Heart right ventricle (tissue), 16 donors: ENCODE measurements around the gene DCST2. TPM values are rescaled to one million over a fixed set of nuclear protein-coding genes. Genes with fewer than 3 reads are reported as not detected.

ENCODE experiments used
- ATAC-seq, 8 donors: fragments of 200-7000 bp; cut with Tn5 transposase; one replicate each; pipeline ENCODE4 v1.9.1; 2020; ENCODE audit warnings: mild to moderate bottlenecking in 8 of 8, moderate library complexity in 8 of 8, moderate number of reproducible peaks in 1 of 8
- DNase-seq, 2 donors: peaks; one replicate each; pipeline ENCODE4 v3.0.0-alpha.2; 2020
- H3K27ac ChIP-seq, 10 donors: fragments of 200-600 bp; sonication (generic) in 2 of 10; one replicate each; pipeline versions ENCODE4 v1.5.0 to v1.8.0; 2020 to 2022; ENCODE audit warnings: mild to moderate bottlenecking in 3 of 10
- H3K27me3 ChIP-seq, 7 donors: fragments of 200-600 bp; one replicate each; pipeline ENCODE4 v1.8.0; 2021 to 2022; ENCODE audit warnings: mild to moderate bottlenecking in 2 of 7
- H3K36me3 ChIP-seq, 9 donors: fragments of 200-600 bp; sonication (generic) in 1 of 9; one replicate each; pipeline versions ENCODE4 v1.5.0 to v1.8.0; 2020 to 2022; ENCODE audit warnings: mild to moderate bottlenecking in 2 of 9
- H3K4me1 ChIP-seq, 9 donors: fragments of 200-600 bp; sonication (generic) in 1 of 9; one replicate each; pipeline versions ENCODE4 v1.5.0 to v1.8.0; 2020 to 2022; ENCODE audit warnings: mild to moderate bottlenecking in 4 of 9
- H3K4me3 ChIP-seq, 10 donors: fragments of 200-600 bp; sonication (generic) in 2 of 10; one replicate each; pipeline versions ENCODE4 v1.5.0 to v1.8.0; 2020 to 2022; ENCODE audit warnings: mild to moderate bottlenecking in 7 of 10, moderate library complexity in 2 of 10
- H3K9me3 ChIP-seq, 11 donors: fragments of 200-600 bp in 10 of 11; sonication (generic) in 2 of 11; one replicate each; pipeline versions ENCODE4 v1.5.0 to v1.8.0; 2013 to 2022; ENCODE audit warnings: mild to moderate bottlenecking in 2 of 11, control low read depth in 1 of 11, moderate library complexity in 1 of 11
- WGBS, 2 donors: extraction: QIAGEN DNeasy Blood & Tissue Kit; methylation state at CpG; one replicate each; pipeline ENCODE4 v1.1.7; 2013; ENCODE audit warnings: inconsistent platforms in 1 of 2; 5-methylcytosine and 5-hydroxymethylcytosine counted together
- intact Hi-C, 10 donors: fragments of 100-400 bp; cut with DNase I; formaldehyde crosslinking; loops; one replicate each; pipeline versions ENCODE4 v1.11.1 to v1.14.2; 2022
- polyA plus RNA-seq, 2 donors: library from polyadenylated mRNA; stranded (reverse); fragments of 200-250 nt; gene quantifications; one replicate each; pipeline ENCODE4 v1.2.3, GENCODE V29; 2013
- total RNA-seq, 10 donors: library from RNA; stranded (reverse); fragmentation: NEBNext Ultra II Directional in 3 of 10; extraction: Animal tissue kit (Norgen Biotek cat#: 25700) in 3 of 10; gene quantifications; one replicate each; pipeline versions ENCODE4 v1.2.1 to v1.2.4, GENCODE V29; 2021 to 2023
- TF ChIP-seq, protein P1 (sequence below), 9 donors: fragments of 200-600 bp; sonication (generic) in 2 of 9; IDR thresholded peaks; one replicate each; pipeline versions ENCODE4 v1.5.0 to v1.8.0; 2021 to 2022; ENCODE audit warnings: antibody characterized with exemption in 9 of 9, mild to moderate bottlenecking in 5 of 9, moderate library complexity in 1 of 9
- donor health status: Arrhythmogenic right ventricular cardiomyopathy.
- donor health status: ischemic (EF 13 %, LVEDD 7.1; RV severe dilation, severe dysfunction).
- donor health status: healthy with polysubstance abuse.
- donor health status: DM: no; HTN: yes; CAD: no.
- donor health status: DM: no; HTN: no; CAD: no.
- donor health status: ischemic (EF 25% LVEDD 6.9; RV normal size, moderate dysfunction).
- donor health status: ischemic (EF 25% LVEDD 5.7; RV mildly dilated, moderate dysfunction).
- donor health status: healthy.
- donor health status: DM: yes; HTN: yes; CAD: no.
- donor health status: Ischemic cardiomyopathy.
- donor health status: ischemic (EF 35%, LVEDD 5.7; RV mildly dilated, moderate dysfunction).
- donor health status: nonischemic (EF 11% LVEDD 7.7; RV severe dilation, severe dysfunction).
- donor health status: DM: yes; HTN: yes; CAD: no.
- donor health status: PGD.
- donor health status: ischemic (EF 29% LVEDD 5.4; RV normal size, mild dysfunction).
- donor health status: nonischemic (EF 23%, LVEDD 6.1; RV moderate dilation, normal function).

Gene DCST2
- total and polyA plus RNA-seq, 12 donors, result 0.15 to 1.8 (median 0.32) TPM; not detected in 1

- H3K27me3 ChIP-seq, result no peaks in the 10 kb centered on the region
- peak in 2 of 8 donors; percentile 41 to 55 for ATAC-seq
These were observed 5.2 kb upstream of the DCST2 start for GRCh38 chr1:155038602-155039307.

GRCh38 chr1:155037851-155038441, 4.4 kb upstream of the DCST2 start:
- no peak for DNase-seq
- WGBS, 2 donors, result 90 to 93% methylated on average over 6 of the region's 6 CpGs
- H3K27ac ChIP-seq, result no peak overlapping the region
- no peaks in the 10 kb centered on the region for H3K9me3 ChIP-seq
- no peak overlapping the region for H3K4me3 ChIP-seq
- ATAC-seq, result no peak
- TF ChIP-seq, protein P1, sequence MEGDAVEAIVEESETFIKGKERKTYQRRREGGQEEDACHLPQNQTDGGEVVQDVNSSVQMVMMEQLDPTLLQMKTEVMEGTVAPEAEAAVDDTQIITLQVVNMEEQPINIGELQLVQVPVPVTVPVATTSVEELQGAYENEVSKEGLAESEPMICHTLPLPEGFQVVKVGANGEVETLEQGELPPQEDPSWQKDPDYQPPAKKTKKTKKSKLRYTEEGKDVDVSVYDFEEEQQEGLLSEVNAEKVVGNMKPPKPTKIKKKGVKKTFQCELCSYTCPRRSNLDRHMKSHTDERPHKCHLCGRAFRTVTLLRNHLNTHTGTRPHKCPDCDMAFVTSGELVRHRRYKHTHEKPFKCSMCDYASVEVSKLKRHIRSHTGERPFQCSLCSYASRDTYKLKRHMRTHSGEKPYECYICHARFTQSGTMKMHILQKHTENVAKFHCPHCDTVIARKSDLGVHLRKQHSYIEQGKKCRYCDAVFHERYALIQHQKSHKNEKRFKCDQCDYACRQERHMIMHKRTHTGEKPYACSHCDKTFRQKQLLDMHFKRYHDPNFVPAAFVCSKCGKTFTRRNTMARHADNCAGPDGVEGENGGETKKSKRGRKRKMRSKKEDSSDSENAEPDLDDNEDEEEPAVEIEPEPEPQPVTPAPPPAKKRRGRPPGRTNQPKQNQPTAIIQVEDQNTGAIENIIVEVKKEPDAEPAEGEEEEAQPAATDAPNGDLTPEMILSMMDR (IDR thresholded peaks at IDR 0.05), result no peak
- peaks cover 0 to 23% (median 2%) of the 10 kb centered on the region in 9 donors for H3K4me1 ChIP-seq
- no peaks in the 10 kb centered on the region for H3K27me3 ChIP-seq
- no peaks in the 10 kb centered on the region for H3K36me3 ChIP-seq
- intact Hi-C loops, result no loop called here

More at GRCh38 chr1:155038602-155039307, 5.2 kb upstream of the DCST2 start:
- Histone ChIP-seq H3K4me1 (peaks cover 0 to 23% (median 2%) of the 10 kb centered on the region in 9 donors), H3K4me3 (no peak overlapping the region), H3K36me3 (no peaks in the 10 kb centered on the region), H3K9me3 (no peaks in the 10 kb centered on the region), H3K27ac (no peak overlapping the region)
- TF ChIP-seq, protein P1 (IDR thresholded peaks at IDR 0.05), result no peak
- no peak for DNase-seq
- intact Hi-C loops, result no loop called here
- WGBS, 2 donors, result 49 to 55% methylated on average over 8 of the region's 8 CpGs

DNA sequence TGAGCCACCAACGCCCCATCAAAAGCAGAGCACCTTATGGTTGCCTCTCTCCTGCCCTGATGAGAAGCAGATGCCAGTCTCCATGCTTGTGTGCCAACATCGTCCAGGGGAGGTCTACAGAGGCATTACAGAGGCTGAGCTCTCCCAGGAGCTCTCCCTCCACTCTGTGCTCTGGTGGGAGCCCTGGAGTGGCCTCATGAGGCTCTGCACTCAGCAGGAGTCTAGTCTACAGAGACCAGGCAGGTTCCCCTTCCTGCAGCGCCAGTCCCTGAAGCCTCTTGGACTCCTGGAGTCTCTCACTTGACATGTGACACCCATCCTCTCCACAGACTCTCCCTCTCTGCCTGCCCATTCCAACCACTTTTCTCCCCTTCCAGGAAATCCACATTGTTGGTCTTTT, 3.5 kb upstream of the DCST2 start:
- Histone ChIP-seq H3K27me3 (no peaks in the 10 kb centered on the region), H3K36me3 (no peaks in the 10 kb centered on the region), H3K9me3 (no peaks in the 10 kb centered on the region), H3K4me1 (peaks cover 0 to 23% (median 2%) of the 10 kb centered on the region in 9 donors), H3K27ac (no peak overlapping the region), H3K4me3 (no peak overlapping the region)
- WGBS, 2 donors, result 84 to 88% methylated on average over 3 of the region's 3 CpGs
- intact Hi-C loops, result no loop called here
- DNase-seq (no peak), ATAC-seq (peak in 1 of 8 donors; percentile 14)
- TF ChIP-seq, protein P1 (IDR thresholded peaks at IDR 0.05), result no peak

- 68 to 75% methylated on average over 2 of the region's 2 CpGs for WGBS, 2 donors
- H3K4me1 ChIP-seq, result peaks cover 0 to 23% (median 2%) of the 10 kb centered on the region in 9 donors
- no peaks in the 10 kb centered on the region for H3K9me3 ChIP-seq
- DNase-seq (no peak), ATAC-seq (no peak)
- no peaks in the 10 kb centered on the region for H3K27me3 ChIP-seq
- intact Hi-C loops, result no loop called here
- TF ChIP-seq, protein P1 (IDR thresholded peaks at IDR 0.05), result no peak
- no peak overlapping the region for H3K4me3 ChIP-seq
- no peaks in the 10 kb centered on the region for H3K36me3 ChIP-seq
- H3K27ac ChIP-seq, result no peak overlapping the region
These were observed 2.4 kb upstream of the DCST2 start for GRCh38 chr1:155035936-155036335.
